HEK293 (cell line): ENCODE measurements around the gene HIKESHI.

Experiments used
- SALL2 ChIP-seq: fragments of 450-650 bp; formaldehyde crosslinking; IDR thresholded peaks from 2 replicates; pipeline ENCODE4 v1.5.0; 2017; ENCODE audit warnings: missing biosample characterization, mild to moderate bottlenecking, missing genetic modification characterization, borderline replicate concordance
- ZBTB21 ChIP-seq: fragments of 450-650 bp; formaldehyde crosslinking; IDR thresholded peaks from 2 replicates; pipeline ENCODE4 v1.5.1; 2017; ENCODE audit warnings: missing biosample characterization, missing genetic modification characterization
- ZNF211 ChIP-seq: fragments of 450-650 bp; formaldehyde crosslinking; IDR thresholded peaks from 2 replicates; pipeline ENCODE4 v1.5.1; 2016; ENCODE audit warnings: low read depth, missing biosample characterization, missing genetic modification characterization
- ZNF37A ChIP-seq: fragments of 450-650 bp; IDR thresholded peaks from 2 replicates; pipeline ENCODE4 v1.5.1; 2018; ENCODE audit warnings: missing biosample characterization, missing genetic modification characterization
- ZNF530 ChIP-seq: fragments of 450-650 bp; formaldehyde crosslinking; IDR thresholded peaks from 2 replicates; pipeline ENCODE4 v1.5.1; 2016; ENCODE audit warnings: low read depth, missing biosample characterization, missing genetic modification characterization
- ZXDB ChIP-seq: fragments of 450-650 bp; formaldehyde crosslinking; IDR thresholded peaks from 2 replicates; pipeline ENCODE4 v1.5.1; 2016; ENCODE audit warnings: missing biosample characterization, missing genetic modification characterization
- TF ChIP-seq, protein P1 (sequence below): fragments of 450-650 bp; formaldehyde crosslinking; IDR thresholded peaks from 2 replicates; pipeline ENCODE4 v1.5.1; 2016; ENCODE audit warnings: missing biosample characterization, missing genetic modification characterization
- TF ChIP-seq, protein P2 (sequence below): fragments of 450-650 bp; formaldehyde crosslinking; conservative IDR thresholded peaks from 2 replicates; pipeline ENCODE4 v1.5.1; 2016; ENCODE audit warnings: low read depth, missing biosample characterization, missing genetic modification characterization

DNA sequence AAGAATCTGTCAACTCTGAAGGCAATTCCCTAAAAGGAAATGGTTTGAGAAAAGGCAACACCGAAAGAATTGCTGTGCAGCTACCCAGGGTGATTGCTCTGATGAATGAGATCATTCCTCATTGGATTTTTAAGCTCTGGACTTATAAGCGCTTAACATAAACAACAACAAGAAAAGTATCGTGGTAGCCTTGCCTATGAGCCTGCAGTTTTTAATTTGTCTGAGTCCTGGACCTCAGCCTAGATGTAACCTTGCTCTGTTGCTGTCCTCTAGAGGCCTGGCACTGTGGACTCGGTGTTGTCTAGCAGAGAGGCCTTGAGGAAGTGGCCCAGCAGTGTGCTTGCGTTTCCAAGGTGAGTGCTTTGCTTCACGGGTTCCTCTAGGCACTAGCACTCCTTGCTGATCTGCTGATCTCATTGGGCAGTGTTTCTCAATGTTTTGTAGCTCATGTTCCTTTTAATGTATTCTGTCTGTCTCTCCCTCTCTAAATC, 93.1 kb downstream of the HIKESHI start:
- no peak for TF ChIP-seq ZXDB
- TF ChIP-seq, protein P1, sequence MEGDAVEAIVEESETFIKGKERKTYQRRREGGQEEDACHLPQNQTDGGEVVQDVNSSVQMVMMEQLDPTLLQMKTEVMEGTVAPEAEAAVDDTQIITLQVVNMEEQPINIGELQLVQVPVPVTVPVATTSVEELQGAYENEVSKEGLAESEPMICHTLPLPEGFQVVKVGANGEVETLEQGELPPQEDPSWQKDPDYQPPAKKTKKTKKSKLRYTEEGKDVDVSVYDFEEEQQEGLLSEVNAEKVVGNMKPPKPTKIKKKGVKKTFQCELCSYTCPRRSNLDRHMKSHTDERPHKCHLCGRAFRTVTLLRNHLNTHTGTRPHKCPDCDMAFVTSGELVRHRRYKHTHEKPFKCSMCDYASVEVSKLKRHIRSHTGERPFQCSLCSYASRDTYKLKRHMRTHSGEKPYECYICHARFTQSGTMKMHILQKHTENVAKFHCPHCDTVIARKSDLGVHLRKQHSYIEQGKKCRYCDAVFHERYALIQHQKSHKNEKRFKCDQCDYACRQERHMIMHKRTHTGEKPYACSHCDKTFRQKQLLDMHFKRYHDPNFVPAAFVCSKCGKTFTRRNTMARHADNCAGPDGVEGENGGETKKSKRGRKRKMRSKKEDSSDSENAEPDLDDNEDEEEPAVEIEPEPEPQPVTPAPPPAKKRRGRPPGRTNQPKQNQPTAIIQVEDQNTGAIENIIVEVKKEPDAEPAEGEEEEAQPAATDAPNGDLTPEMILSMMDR, result no peak
- TF ChIP-seq, protein P2, sequence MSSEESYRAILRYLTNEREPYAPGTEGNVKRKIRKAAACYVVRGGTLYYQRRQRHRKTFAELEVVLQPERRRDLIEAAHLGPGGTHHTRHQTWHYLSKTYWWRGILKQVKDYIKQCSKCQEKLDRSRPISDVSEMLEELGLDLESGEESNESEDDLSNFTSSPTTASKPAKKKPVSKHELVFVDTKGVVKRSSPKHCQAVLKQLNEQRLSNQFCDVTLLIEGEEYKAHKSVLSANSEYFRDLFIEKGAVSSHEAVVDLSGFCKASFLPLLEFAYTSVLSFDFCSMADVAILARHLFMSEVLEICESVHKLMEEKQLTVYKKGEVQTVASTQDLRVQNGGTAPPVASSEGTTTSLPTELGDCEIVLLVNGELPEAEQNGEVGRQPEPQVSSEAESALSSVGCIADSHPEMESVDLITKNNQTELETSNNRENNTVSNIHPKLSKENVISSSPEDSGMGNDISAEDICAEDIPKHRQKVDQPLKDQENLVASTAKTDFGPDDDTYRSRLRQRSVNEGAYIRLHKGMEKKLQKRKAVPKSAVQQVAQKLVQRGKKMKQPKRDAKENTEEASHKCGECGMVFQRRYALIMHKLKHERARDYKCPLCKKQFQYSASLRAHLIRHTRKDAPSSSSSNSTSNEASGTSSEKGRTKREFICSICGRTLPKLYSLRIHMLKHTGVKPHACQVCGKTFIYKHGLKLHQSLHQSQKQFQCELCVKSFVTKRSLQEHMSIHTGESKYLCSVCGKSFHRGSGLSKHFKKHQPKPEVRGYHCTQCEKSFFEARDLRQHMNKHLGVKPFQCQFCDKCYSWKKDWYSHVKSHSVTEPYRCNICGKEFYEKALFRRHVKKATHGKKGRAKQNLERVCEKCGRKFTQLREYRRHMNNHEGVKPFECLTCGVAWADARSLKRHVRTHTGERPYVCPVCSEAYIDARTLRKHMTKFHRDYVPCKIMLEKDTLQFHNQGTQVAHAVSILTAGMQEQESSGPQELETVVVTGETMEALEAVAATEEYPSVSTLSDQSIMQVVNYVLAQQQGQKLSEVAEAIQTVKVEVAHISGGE (tag by site-specific recombination), result no peak
- no peak for TF ChIP-seq ZNF37A (tag by site-specific recombination)
- no peak for TF ChIP-seq ZNF530 (tag by site-specific recombination)
- TF ChIP-seq ZNF211 (tag by site-specific recombination), result no peak
- no peak for TF ChIP-seq ZBTB21
- no peak for TF ChIP-seq SALL2 (tag by site-specific recombination)
